SK-N-DZ (cell line): ENCODE measurements around the gene RS1.

ENCODE experiments used
- DNase-seq: peaks from one replicate; pipeline ENCODE4 v3.0.0-alpha.2; 2015; ENCODE audit warnings: low spot score

Gene RS1

GRCh38 chrX:18598413-18598812, 73.5 kb downstream of the RS1 start:
- DNase-seq = no peak

- DNase-seq = no peak
Measured at GRCh38 chrX:18596096-18596495, 75.8 kb downstream of the RS1 start.

GRCh38 chrX:18594079-18594478, 77.8 kb downstream of the RS1 start:
- DNase-seq = no peak

GRCh38 chrX:18591834-18592233, 80.1 kb downstream of the RS1 start:
- no peak for DNase-seq
